ENCODE measurements around the gene IRS1.

Gene IRS1

GRCh38 chr2:226702376-226702775 is 97.2 kb downstream of the IRS1 start:
- TF ChIP-seq ZFX (IDR thresholded peaks at IDR 0.05) (no peak), CTCF (conservative IDR thresholded peaks at IDR 0.05) (no peak)

GRCh38 chr2:226701052-226701451 is 98.6 kb downstream of the IRS1 start:
- H3K27ac ChIP-seq, result no peak overlapping the region
- TF ChIP-seq CTCF (conservative IDR thresholded peaks at IDR 0.05) (no peak), ZFX (IDR thresholded peaks at IDR 0.05) (no peak)

More at GRCh38 chr2:226702376-226702775, 97.2 kb downstream of the IRS1 start:
- H3K27ac ChIP-seq, result no peak overlapping the region

- no peak overlapping the region for H3K27ac ChIP-seq
- no peak for TF ChIP-seq ZFX (IDR thresholded peaks at IDR 0.05)
- no peak for TF ChIP-seq CTCF (conservative IDR thresholded peaks at IDR 0.05)
Observed at GRCh38 chr2:226699321-226699720, 100.3 kb downstream of the IRS1 start.

GRCh38 chr2:226698671-226699070 is 100.9 kb downstream of the IRS1 start:
- no peak overlapping the region for H3K27ac ChIP-seq
- no peak for TF ChIP-seq ZFX (IDR thresholded peaks at IDR 0.05)
- TF ChIP-seq CTCF (conservative IDR thresholded peaks at IDR 0.05), result no peak

- H3K27ac ChIP-seq, result no peak overlapping the region
- no peak for TF ChIP-seq CTCF (conservative IDR thresholded peaks at IDR 0.05)
- TF ChIP-seq ZFX (IDR thresholded peaks at IDR 0.05), result no peak
Observed at GRCh38 chr2:226694586-226695284, 104.9 kb downstream of the IRS1 start.

GRCh38 chr2:226694149-226694548 is 105.5 kb downstream of the IRS1 start:
- no peak overlapping the region for H3K27ac ChIP-seq
- TF ChIP-seq ZFX (IDR thresholded peaks at IDR 0.05) (no peak), CTCF (conservative IDR thresholded peaks at IDR 0.05) (no peak)

- TF ChIP-seq ZFX (IDR thresholded peaks at IDR 0.05) (no peak), CTCF (conservative IDR thresholded peaks at IDR 0.05) (no peak)
- H3K27ac ChIP-seq, result no peak overlapping the region
Observed at GRCh38 chr2:226693521-226693920, 106.1 kb downstream of the IRS1 start.

Data from C4-2B (cell line).